IMR-90 (cell line): Measurements from ENCODE around the gene UNC93A. TPM values are rescaled to one million over a fixed set of nuclear protein-coding genes. Genes with fewer than 3 reads are reported as not detected.

Experiments used
- ATAC-seq: fragments of 200-7000 bp; cut with Tn5 transposase; 2 replicates; pipeline ENCODE4 v1.9.1; 2020; ENCODE audit warnings: low read depth, mild to moderate bottlenecking, moderate library complexity
- BruUV-seq: library from RNA; stranded (reverse); fragments of 400-500 nt; replicated peaks from 2 replicates; lab custom pipeline; 2021; lab: Mats Ljungman, UMichigan
- CTCF ChIA-PET: fragments of 300-600 bp; formaldehyde crosslinking; extraction: SDS; loops from one replicate; lab custom pipeline; 2021; ENCODE audit warnings: antibody characterized with exemption; lab: Yijun Ruan, JAX
- POLR2A ChIA-PET: fragments of 300-600 bp; sonication (Branson Sonifier 250); formaldehyde crosslinking; loops from one replicate; lab custom pipeline; 2022; ENCODE audit warnings: antibody characterized with exemption; ENCODE audit not compliant: unreplicated experiment; lab: Charles Lee
- DNase-seq: peaks from one replicate; pipeline ENCODE4 v3.0.0; 2013
- H2AFZ ChIP-seq: replicated peaks from 2 replicates; pipeline ENCODE3; 2013; ENCODE audit warnings: low read length, mild to moderate bottlenecking; ENCODE audit not compliant: poor library complexity
- H2AK5ac ChIP-seq: 2 replicates; pipeline ENCODE4 v1.6.1; 2013; ENCODE audit warnings: low read depth, low read length, inconsistent platforms
- H2AK9ac ChIP-seq: replicated peaks from 2 replicates; pipeline ENCODE3; 2013; ENCODE audit warnings: mild to moderate bottlenecking, low read depth, low read length, moderate library complexity; ENCODE audit not compliant: poor library complexity
- H2BK120ac ChIP-seq: 2 replicates; pipeline ENCODE4 v1.6.1; 2013; ENCODE audit warnings: low read depth, low read length, inconsistent platforms
- H2BK15ac ChIP-seq: 3 replicates; pipeline ENCODE4 v1.6.1; 2013; ENCODE audit warnings: low read depth, low read length, inconsistent platforms
- H2BK20ac ChIP-seq: 2 replicates; pipeline ENCODE4 v1.6.1; 2013; ENCODE audit warnings: low read depth, mild to moderate bottlenecking, inconsistent platforms, low read length, moderate library complexity
- H2BK5ac ChIP-seq: 2 replicates; pipeline ENCODE4 v1.6.1; 2013; ENCODE audit warnings: mild to moderate bottlenecking, low read depth, low read length, inconsistent platforms; ENCODE audit not compliant: poor library complexity, severe bottlenecking
- H3K14ac ChIP-seq: replicated peaks from 2 replicates; pipeline ENCODE4 v1.6.1; 2013; ENCODE audit warnings: low read depth, low read length, inconsistent platforms
- H3K18ac ChIP-seq: 2 replicates; pipeline ENCODE4 v1.6.1; 2013; ENCODE audit warnings: low read depth, low read length, control low read depth
- H3K23ac ChIP-seq: 2 replicates; pipeline ENCODE4 v1.6.1; 2013; ENCODE audit warnings: low read depth, low read length, inconsistent platforms
- H3K27ac ChIP-seq: 2 replicates; pipeline ENCODE4 v1.5.1; 2013; ENCODE audit warnings: mild to moderate bottlenecking, control low read depth, low read length; ENCODE audit not compliant: insufficient read depth
- H3K27me3 ChIP-seq: 2 replicates; pipeline ENCODE4 v1.6.1; 2013; ENCODE audit warnings: low read length; ENCODE audit not compliant: control insufficient read depth, insufficient read depth
- H3K36me3 ChIP-seq: 2 replicates; pipeline ENCODE4 v1.6.1; 2013; ENCODE audit warnings: low read length, mixed read lengths; ENCODE audit not compliant: control insufficient read depth, insufficient read depth
- H3K4ac ChIP-seq: 2 replicates; pipeline ENCODE4 v1.6.1; 2013; ENCODE audit warnings: low read depth, low read length, inconsistent platforms
- H3K4me1 ChIP-seq: 2 replicates; pipeline ENCODE4 v1.6.1; 2013; ENCODE audit warnings: low read length, mixed read lengths; ENCODE audit not compliant: control insufficient read depth, insufficient read depth
- H3K4me2 ChIP-seq: 2 replicates; pipeline ENCODE4 v1.6.1; 2013; ENCODE audit warnings: low read depth, mild to moderate bottlenecking, control low read depth, low read length, moderate library complexity
- H3K4me3 ChIP-seq: 2 replicates; pipeline ENCODE4 v1.5.1; 2013; ENCODE audit warnings: low read depth, mild to moderate bottlenecking, control low read depth, low read length, moderate library complexity; ENCODE audit not compliant: insufficient read depth
- H3K56ac ChIP-seq: 2 replicates; pipeline ENCODE4 v1.6.1; 2013; ENCODE audit warnings: low read length, inconsistent platforms; ENCODE audit not compliant: insufficient read depth; ENCODE audit errors: extremely low read depth
- H3K79me1 ChIP-seq, 2 experiments: 2 replicates each; pipeline ENCODE4 v1.6.1; 2013; ENCODE audit warnings: low read length in 2 of 2, inconsistent platforms in 1 of 2, low read depth in 1 of 2
- H3K9ac ChIP-seq: 2 replicates; pipeline ENCODE4 v1.6.1; 2013; ENCODE audit warnings: low read depth, low read length, control low read depth
- H3K9me1 ChIP-seq: 2 replicates; pipeline ENCODE4 v1.6.1; 2013; ENCODE audit warnings: low read length, inconsistent platforms; ENCODE audit not compliant: insufficient read depth
- H3K9me3 ChIP-seq: 2 replicates; pipeline ENCODE4 v1.6.1; 2013; ENCODE audit warnings: low read length; ENCODE audit not compliant: control insufficient read depth, insufficient read depth
- H4K20me1 ChIP-seq: 2 replicates; pipeline ENCODE4 v1.6.1; 2013; ENCODE audit warnings: low read length, inconsistent platforms; ENCODE audit not compliant: insufficient read depth
- H4K5ac ChIP-seq: 2 replicates; pipeline ENCODE4 v1.6.1; 2013; ENCODE audit warnings: mild to moderate bottlenecking, low read depth, low read length, control low read depth
- H4K8ac ChIP-seq, 2 experiments: 2 replicates each; pipeline ENCODE4 v1.6.1; 2013; ENCODE audit warnings: low read depth in 2 of 2, low read length in 2 of 2, control low read depth in 1 of 2, inconsistent platforms in 1 of 2
- H4K91ac ChIP-seq: 2 replicates; pipeline ENCODE4 v1.6.1; 2013; ENCODE audit warnings: low read depth, low read length, inconsistent platforms; ENCODE audit not compliant: insufficient read depth
- MAFK ChIP-seq: IDR thresholded peaks from 2 replicates; pipeline ENCODE4 v1.6.1; 2012; ENCODE audit warnings: low read depth, low read length, improper control_type of control experiment
- WGBS, 2 experiments: methylation state at CpG; one replicate each; pipeline versions ENCODE4 v1.1.5 to v1.1.7; 2013; ENCODE audit warnings: missing lambda C conversion rate in 2 of 2; ENCODE audit not compliant: insufficient read length in 1 of 2; ENCODE audit errors: extremely low coverage in 2 of 2; 5-methylcytosine and 5-hydroxymethylcytosine counted together
- dilution Hi-C: fragments of 300-500 bp; cut with HindIII; formaldehyde crosslinking; loops from one replicate; pipeline ENCODE4 v1.14.3; 2018; ENCODE audit warnings: low sequenced_read_pairs; ENCODE audit not compliant: unreplicated experiment
- in situ Hi-C: fragments of 300-500 bp; cut with MboI; formaldehyde crosslinking; loops from 3 replicates; pipeline ENCODE4 v1.14.3; 2019; ENCODE audit warnings: low sequenced_read_pairs, inconsistent platforms, mixed read lengths
- intact Hi-C: fragments of 100-400 bp; cut with micrococcal nuclease; formaldehyde crosslinking; loops from 2 replicates; pipeline ENCODE4 v1.10.0; 2022
- polyA plus RNA-seq, 3 experiments: library from polyadenylated mRNA; depleted of rRNA; stranded (reverse); fragments of >200 nt; gene quantifications; 2 replicates each; pipeline ENCODE4 v1.2.3, GENCODE V29; 2012; ENCODE audit warnings: low replicate concordance in 1 of 3
- total RNA-seq: library from RNA; depleted of rRNA; stranded (reverse); fragments of >200 nt; gene quantifications from 2 replicates; pipeline ENCODE4 v1.2.3, GENCODE V29; 2012

The UNC93A gene
- total and polyA plus RNA-seq, 2 of the 4 experiments (the other 2 are of a cell fraction) = not detected

- H2BK15ac ChIP-seq = no peak overlapping the region
- H3K18ac ChIP-seq = no peak overlapping the region
- DNase-seq (no peak), ATAC-seq (no peak)
- BruUV-seq = no TSS peak
- no peaks in the 10 kb centered on the region for H3K36me3 ChIP-seq
- CTCF ChIA-PET = no interaction called here
- H4K5ac ChIP-seq = no peak overlapping the region
- no peak overlapping the region for H2BK120ac ChIP-seq
- H3K4ac ChIP-seq = no peak overlapping the region
- dilution Hi-C loops (no loop called here), in situ Hi-C loops (no loop called here), intact Hi-C loops (no loop called here)
- H3K27me3 ChIP-seq = no peaks in the 10 kb centered on the region
- H4K8ac ChIP-seq = no peak overlapping the region
- no peaks in the 10 kb centered on the region for H4K20me1 ChIP-seq
- H2BK20ac ChIP-seq = no peak overlapping the region
- no peaks in the 10 kb centered on the region for H3K4me1 ChIP-seq
- H3K27ac ChIP-seq = no peak overlapping the region
- TF ChIP-seq MAFK = no peak
- H3K14ac ChIP-seq = no peak overlapping the region
- H3K23ac ChIP-seq = no peak overlapping the region
- H2AK9ac ChIP-seq = no peak overlapping the region
- WGBS, 2 experiments = 62% methylated on average over 4 of the region's 10 CpGs; no CpG with 5 or more reads in 1 of the 2 experiments
- H4K91ac ChIP-seq = no peak overlapping the region
- H3K56ac ChIP-seq = no peak overlapping the region
- H3K9me1 ChIP-seq = no peaks in the 10 kb centered on the region
- no peak overlapping the region for H3K4me3 ChIP-seq
- H3K79me1 ChIP-seq = no peaks in the 10 kb centered on the region
- H3K9ac ChIP-seq = no peak overlapping the region
- POLR2A ChIA-PET = no interaction called here
- H3K4me2 ChIP-seq = no peak overlapping the region
- no peak overlapping the region for H2BK5ac ChIP-seq
- no peak overlapping the region for H2AK5ac ChIP-seq
- peaks cover 28% of the 10 kb centered on the region for H3K9me3 ChIP-seq
- H2AFZ ChIP-seq = no peak overlapping the region
Measured at GRCh38 chr6:167293088-167293589, 2.0 kb downstream of the UNC93A start.
